Epidermal melanocyte (primary cell): ENCODE data around the gene COL6A3.

Experiments used
- DNase-seq: peaks from one replicate; pipeline ENCODE4 v3.0.0; 2011; ENCODE audit warnings: low spot score; ENCODE audit not compliant: insufficient read length

COL6A3 gene

GRCh38 chr2:237413777-237414661 is at the start of gene COL6A3:
Gene COL6A3, minus strand, starts transcription at chr2:237414164. Its CDS starts 17,347 bp downstream, at chr2:237396817.
- DNase-seq, result no peak

- no peak for DNase-seq
Observed at GRCh38 chr2:237459741-237460174, 45.8 kb upstream of the COL6A3 start.

GRCh38 chr2:237459226-237459625 is 45.3 kb upstream of the COL6A3 start:
- no peak for DNase-seq

- no peak for DNase-seq
Observed at GRCh38 chr2:237458519-237458918, 44.6 kb upstream of the COL6A3 start.

- DNase-seq, result no peak
Observed at GRCh38 chr2:237457388-237457941, 43.5 kb upstream of the COL6A3 start.

- no peak for DNase-seq
Observed at GRCh38 chr2:237456200-237456843, 42.4 kb upstream of the COL6A3 start.

GRCh38 chr2:237455764-237456163 is 41.8 kb upstream of the COL6A3 start:
- DNase-seq, result no peak

- no peak for DNase-seq
Observed at GRCh38 chr2:237453671-237454070, 39.7 kb upstream of the COL6A3 start.

GRCh38 chr2:237452861-237453260 is 38.9 kb upstream of the COL6A3 start:
- DNase-seq, result no peak

GRCh38 chr2:237451643-237452469 is 37.9 kb upstream of the COL6A3 start:
- no peak for DNase-seq

GRCh38 chr2:237450583-237450982 is 36.6 kb upstream of the COL6A3 start:
- DNase-seq, result no peak

- no peak for DNase-seq
Observed at GRCh38 chr2:237450108-237450507, 36.1 kb upstream of the COL6A3 start.

- DNase-seq, result no peak
Observed at GRCh38 chr2:237449193-237449881, 35.4 kb upstream of the COL6A3 start.

GRCh38 chr2:237448626-237449025 is 34.7 kb upstream of the COL6A3 start:
- DNase-seq, result no peak

- DNase-seq, result no peak
Observed at GRCh38 chr2:237448171-237448570, 34.2 kb upstream of the COL6A3 start.

GRCh38 chr2:237447496-237447895 is 33.5 kb upstream of the COL6A3 start:
- no peak for DNase-seq

- no peak for DNase-seq
Observed at GRCh38 chr2:237446338-237446665, 32.3 kb upstream of the COL6A3 start.

- DNase-seq, result no peak
Observed at GRCh38 chr2:237445611-237446337, 31.8 kb upstream of the COL6A3 start.

GRCh38 chr2:237444071-237444470 is 30.1 kb upstream of the COL6A3 start:
- DNase-seq, result no peak

- no peak for DNase-seq
Observed at GRCh38 chr2:237441605-237442274, 27.8 kb upstream of the COL6A3 start.
